ENCODE data around the gene PDE6H.

Gene PDE6H

GRCh38 chr12:14952299-14952921, 20.4 kb upstream of the PDE6H start:
- DNase-seq = peak; percentile 51

- no peak for DNase-seq
Observed at GRCh38 chr12:14953752-14954151, 19.1 kb upstream of the PDE6H start.

DNA sequence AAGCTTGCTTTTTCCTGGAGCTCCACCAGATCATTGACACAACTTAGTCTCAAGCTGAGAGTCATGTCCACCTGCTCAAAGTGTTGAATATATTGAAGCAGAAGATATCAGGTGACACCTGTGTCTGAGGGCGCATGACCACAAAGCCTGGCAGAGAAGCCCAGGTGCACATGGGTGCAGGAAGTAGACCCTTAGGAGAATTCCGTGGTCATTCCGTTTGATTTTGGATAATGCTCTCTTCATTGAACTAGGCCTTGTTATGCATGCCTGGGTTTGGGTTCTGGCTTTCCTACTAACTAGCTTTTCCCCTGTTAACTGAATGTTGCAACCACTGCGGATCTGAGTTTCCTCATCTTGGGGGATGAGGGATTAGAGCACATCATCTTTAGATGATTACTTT, 18.6 kb upstream of the PDE6H start:
- DNase-seq = no peak

- DNase-seq = peak; percentile 56
Observed at GRCh38 chr12:14956024-14956891, 16.6 kb upstream of the PDE6H start.

- no peak for DNase-seq
Observed at GRCh38 chr12:14956905-14957304, 15.9 kb upstream of the PDE6H start.

DNA sequence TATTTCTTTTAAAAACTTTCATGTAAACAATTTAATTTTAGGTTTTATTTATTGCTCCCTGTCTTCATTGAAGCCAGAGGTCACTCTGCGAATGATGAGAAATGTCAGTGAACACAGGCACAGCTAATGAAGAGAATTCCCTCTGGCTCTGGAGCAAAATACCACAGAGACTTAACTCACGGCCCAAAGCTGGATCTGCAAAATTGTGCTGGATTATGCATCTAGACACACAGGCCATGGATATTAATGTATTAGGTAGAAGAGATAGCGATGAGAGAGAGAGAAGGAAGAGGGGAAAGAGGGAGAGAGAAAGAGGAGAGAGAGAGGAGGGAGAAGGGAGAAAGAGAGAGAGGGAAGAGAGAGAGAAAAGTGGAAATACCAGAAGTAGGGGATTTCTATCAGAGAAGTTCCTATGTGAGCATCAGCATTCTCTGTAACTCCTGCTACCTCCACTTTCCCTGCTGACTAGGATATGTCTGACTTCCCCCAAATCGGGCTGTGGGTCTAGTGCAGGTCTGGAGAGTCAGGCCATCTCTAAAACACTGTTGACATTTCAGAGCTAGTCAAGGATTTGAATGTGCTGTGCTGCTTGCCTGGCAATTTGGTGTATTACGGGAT, 15.2 kb upstream of the PDE6H start:
- DNase-seq = no peak

DNA sequence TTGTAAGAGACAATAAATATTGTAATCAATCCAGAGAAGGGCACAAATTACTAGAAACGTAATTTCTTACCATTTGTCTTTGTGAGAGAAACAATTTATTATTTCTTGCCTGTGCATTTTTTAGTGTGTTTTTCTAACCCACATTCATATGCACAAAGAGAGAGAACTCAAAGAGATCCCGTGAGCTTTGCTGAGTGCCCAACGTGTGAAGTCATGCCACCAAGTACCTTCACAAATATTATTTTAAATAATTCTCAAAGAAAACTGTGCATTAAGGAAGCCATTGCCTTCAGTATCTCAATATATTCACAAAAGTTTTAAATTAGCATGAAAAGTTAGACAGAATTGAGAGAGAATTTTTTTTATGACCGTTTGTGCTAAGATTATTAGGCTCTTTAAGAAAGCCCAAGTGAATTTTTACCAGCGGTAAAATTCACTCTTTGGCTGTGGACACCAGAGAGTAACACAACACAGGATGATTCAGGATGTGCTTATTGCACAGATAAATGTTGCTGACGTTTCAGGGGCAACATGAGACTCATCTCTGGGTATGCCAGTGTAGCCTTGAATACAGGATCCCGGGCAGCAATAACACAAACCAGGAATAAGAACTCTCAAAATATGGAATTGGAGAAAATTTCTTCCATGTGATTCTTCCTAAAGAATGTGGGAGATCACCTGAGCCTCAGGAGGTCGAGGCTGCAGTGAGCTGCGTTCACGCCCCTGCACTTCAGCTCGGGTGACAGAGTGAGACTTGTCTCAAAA, 14.3 kb upstream of the PDE6H start:
- no peak for DNase-seq

- DNase-seq = peak; percentile 57
Observed at GRCh38 chr12:14959126-14959440, 13.8 kb upstream of the PDE6H start.

DNA sequence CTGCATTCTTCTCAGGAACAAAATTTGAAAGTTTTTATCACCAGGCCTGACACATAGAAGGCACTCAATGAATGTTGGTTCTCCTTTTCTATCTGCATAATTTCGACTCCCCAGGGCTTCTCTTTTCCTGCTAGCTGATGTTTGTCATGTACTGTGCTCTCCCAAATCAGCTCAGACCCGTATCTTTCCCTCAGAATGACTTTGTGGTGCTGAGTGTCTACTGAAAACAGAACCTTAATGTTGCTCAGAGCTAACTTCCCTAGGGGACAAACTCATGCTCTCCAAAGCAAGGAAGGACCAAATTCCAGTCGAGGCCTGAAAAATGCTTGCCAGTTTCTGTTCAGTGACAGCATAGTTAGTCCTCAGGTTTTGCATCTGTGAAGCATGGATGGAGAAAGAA, 13.4 kb upstream of the PDE6H start:
- DNase-seq = no peak

- no peak for DNase-seq
Observed at GRCh38 chr12:14959916-14960496, 12.8 kb upstream of the PDE6H start.

DNA sequence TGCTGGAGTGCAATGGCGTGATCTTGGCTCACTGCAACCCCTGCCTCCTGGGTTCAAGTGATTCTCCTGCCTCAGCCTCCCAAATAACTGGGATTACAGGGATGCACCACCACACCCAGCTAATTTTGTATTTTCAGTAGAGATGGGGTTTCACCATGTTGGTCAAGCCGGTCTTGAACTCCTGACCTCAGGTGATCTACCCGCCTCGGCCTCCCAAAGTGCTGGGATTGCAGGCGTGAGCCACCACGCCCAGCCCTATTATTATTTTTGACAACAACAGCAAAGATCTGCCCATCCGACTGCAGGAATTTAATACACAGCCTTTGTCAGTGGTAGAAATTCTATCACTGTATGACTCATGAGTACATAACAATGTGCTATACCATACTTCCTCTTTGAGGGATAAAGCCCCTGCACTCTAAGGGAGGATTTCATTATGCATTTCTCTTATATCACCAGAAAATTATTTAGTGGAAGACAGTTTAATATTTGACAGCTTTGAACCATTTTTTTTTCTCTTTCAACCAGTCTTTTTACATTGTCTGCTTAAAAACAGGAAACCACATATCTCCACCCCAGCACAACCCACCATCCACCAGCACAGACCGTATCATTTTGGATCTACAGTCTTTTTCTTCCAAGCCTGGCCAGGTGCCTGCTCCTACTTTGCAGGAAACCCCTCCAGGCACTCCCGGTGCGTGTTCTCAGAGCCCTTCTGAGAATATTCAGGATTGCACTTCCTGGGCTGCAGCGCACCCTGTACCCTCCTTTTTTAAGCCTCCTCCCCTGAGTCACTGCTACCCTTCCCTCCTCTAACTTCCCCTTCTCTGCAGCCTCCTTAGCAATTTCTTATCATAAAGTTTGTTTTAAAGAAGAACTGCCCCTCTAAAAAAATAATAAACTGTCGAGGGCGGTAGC, 12.0 kb upstream of the PDE6H start:
- DNase-seq = peak; percentile 49

- peak; percentile 72 for DNase-seq
Observed at GRCh38 chr12:14961466-14962152, 11.2 kb upstream of the PDE6H start, which contains the start of gene ARHGDIB. TSS of gene ARHGDIB (minus strand) at chr12:14961601. CDS start at chr12:14950712, 10,889 bp downstream.

DNA sequence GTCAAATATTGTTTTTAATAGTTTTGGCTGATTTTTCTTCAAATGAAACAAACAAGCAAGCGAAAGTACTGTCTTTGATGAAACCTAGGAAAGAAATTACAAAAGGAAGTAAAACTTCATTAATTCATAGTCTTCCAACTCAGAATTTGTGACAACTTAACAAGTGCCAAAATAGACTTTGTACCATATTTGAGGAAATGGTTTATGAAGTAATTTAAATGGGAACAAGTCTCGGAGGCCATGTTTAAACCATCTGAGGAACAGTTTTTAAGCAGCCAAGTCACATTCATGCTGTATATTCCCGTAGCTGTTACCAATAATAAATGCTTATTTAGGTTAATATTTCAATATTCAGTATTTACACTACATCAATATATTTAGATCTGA, 10.7 kb upstream of the PDE6H start:
- no peak for DNase-seq

DNA sequence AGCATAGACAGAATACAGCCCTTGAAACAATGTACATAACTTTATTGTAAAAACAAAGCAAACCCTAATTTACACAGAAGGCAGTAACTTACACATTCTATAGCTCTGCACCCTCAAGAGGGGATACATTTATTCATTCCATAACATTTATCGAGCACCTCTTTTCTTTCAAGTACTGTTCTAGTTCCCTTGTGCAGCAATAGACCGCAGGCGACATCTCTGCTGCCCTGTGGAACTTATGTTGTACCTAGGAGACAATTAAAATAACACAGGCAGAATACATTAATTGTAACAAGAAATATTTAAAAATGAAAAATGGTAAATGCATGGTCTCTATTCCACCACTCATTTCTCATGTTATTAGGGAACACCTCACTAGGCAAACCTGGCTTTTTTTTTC, 10.0 kb upstream of the PDE6H start:
- no peak for DNase-seq

DNA sequence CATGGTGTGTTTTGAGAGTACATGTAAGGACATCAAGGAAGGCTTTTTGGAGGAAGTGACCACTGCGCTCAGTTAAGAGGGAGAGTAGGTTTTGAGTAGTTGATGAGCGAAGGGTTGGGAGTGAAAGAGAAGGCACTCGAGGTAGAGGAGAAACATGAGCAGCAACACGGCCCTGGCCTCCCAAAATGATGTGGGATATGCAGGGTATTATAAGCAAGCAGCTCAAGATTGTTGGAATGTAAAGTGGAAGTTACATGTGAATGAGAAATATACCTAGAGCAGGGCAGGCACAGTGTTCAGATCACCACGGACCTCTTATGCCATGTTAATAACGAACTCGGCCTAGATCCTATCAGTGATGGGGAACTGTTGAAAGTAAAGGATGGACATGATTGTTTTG, 9.3 kb upstream of the PDE6H start:
- no peak for DNase-seq

GRCh38 chr12:14964406-14964805, 8.4 kb upstream of the PDE6H start:
- no peak for DNase-seq

GRCh38 chr12:14965221-14965620, 7.6 kb upstream of the PDE6H start:
- no peak for DNase-seq

DNA sequence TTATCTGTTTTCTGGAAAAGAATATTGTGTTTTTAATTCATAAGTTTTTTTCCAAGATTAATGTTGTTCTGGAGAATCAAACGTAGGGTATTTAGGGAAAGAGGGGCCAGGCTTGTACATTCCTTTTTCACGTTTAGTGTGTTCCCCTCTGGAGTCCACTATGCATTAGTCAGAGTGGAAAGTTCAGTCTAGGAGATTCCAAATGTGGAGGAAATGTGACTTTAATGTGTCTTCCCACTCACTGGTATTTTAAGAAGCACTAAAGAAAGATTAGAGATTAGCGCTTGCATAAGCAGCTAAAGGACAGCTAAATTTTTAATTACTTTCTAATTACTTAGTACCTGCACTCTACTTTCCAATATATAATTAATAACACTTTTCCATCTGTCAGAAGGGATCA, 4.4 kb upstream of the PDE6H start:
- no peak for DNase-seq

DNA sequence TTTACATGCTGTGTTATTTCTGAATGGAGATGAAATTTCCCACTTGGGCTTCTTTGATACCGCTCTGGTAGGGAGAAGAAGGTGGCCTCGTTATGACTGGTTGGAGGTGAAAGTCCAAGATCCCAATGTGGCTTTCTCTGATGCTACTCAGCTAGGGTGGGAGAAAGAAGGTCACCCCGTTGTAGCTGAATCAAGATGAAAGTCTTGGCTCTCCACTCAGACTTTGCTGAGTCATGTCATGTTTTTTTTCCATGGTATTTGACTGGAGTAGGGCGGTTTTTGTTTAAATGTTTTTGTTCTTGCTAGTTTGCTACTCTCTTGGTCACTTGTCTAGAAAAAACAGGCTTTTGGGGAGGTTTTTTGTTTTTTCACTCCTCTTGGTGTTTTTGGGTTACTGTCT, 2.4 kb upstream of the PDE6H start:
- no peak for DNase-seq

DNA sequence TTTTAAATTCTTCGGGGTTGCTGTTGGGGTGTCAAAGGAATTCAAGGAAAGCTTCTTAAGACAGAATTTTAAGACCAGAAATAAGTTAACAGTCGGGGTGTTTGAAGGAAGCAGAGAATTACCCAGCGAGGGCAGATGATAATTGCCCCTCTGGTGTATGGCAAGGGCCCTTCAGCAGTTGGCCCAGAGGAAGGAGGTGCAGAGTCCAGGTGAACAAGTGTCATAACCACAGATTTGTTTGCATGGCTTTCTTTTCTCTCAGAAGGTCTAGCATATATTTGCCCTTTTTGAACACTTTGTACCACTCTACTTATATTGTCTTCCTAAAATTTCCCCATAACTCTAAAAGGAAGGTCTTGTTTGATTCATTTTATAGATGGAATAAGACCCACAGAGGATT, 1.8 kb downstream of the PDE6H start:
- no peak for DNase-seq

DNA sequence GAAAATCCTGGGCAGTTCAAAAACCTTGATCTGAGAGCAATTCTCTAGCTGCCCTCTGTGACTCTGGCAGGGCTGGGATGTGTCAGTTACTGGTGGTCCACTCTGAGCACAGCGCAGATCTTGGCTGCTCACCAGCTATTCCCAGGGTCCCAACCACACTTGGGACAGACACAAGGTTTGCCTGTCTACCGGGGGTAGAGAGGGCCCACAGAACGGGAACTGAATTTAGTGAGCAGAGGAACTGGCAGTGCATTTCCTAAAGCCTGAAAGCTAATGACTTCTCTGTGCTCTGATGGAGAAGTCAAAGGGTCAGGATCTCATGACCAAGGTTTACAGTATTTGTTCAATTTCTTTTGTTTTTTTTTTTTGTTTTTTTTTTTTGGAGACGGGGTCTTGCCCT, 2.6 kb downstream of the PDE6H start:
- DNase-seq = no peak

All from stimulated activated CD8-positive, alpha-beta memory T cell treated with anti-CD3 and anti-CD28 coated beads, Interleukin-4, amount 100 ng/mL, for 48 hours (primary cell).